GM21423 (cell line): ENCODE data around the gene CINP.

Experiments
- ATAC-seq: cut with Tn5 transposase; IDR thresholded peaks from one replicate; pipeline ENCODE4 v1.9.1; 2021; ENCODE audit warnings: mild to moderate bottlenecking, moderate library complexity; ENCODE audit not compliant: unreplicated experiment

Gene CINP

DNA sequence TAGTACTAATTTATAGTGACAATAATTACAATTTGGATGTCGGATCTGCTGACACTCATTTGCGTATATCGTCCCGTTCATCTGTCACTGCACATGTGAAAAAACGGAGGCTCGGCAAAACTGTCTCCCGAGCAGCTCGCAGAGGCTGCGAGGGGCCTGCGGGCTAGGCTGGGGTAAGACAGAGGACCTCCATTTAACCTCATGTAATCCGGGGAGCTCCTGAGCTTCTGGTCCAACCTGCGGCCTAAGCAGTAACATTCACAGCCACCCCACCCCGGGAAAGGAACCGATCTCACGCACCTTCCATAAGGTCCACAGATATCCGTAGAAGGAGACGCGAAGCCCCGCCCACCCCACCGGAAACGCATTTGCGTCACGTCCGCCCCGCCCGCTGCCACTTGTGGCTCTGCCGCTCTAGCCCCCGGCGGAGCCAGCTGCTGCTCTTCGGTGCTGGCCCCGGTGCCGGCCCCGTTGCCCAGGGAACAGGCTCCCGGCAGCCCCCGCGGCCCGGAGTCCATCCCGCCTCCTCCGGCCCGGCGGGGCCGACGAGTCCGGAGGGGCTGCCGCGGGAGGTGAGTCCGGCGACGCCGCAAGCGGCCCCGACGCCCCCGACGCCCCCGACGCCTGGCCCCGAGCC lies at the start of gene CINP, which contains the start of gene TECPR2:
TSS of gene CINP (minus strand) at position 346 of the 637 bp plus-strand sequence. CDS start at position 307, 39 bp downstream.
TSS of gene TECPR2 (plus strand) at position 397 of the 637 bp plus-strand sequence. CDS start 13,781 bp downstream, outside the sequence.
- ATAC-seq, result peak; percentile 86

DNA sequence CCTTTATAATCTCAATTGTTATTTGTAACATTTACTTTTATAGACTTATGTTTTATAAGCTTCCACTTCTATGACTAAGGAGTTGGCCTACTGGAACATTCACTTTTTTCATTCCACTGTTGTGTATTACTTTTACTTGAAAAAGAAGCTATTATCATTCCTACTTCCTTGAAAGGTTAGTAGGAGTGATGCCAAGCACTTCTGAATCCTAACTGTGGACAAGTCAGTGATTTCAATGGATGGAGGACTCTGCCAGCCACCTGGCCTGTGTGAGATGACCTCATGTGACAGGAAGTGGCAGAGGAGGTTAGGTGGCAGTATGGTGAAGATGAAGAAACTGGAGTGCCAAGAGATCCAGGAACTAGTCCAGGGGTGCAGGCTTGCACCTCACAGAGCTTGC lies 46.0 kb upstream of the CINP start:
- ATAC-seq, result no peak

DNA sequence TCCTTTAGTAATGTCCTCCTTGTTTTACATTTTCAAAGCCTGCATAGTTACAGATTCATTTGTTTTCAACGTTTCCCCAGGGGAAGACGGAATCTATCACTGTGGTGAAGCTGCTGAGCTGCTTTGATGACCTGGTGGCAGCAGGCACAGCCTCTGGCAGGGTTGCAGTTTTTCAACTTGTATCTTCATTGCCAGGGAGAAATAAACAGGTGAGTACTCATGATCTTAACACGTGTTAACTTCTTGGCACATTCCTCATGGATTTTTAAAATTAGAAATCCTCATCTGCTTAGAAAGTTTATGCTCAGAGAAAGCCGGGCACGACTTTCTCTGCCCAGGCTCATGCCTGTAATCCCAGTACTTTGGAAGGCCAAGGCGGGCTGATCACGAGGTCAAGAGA lies 44.6 kb upstream of the CINP start:
- ATAC-seq, result no peak

DNA sequence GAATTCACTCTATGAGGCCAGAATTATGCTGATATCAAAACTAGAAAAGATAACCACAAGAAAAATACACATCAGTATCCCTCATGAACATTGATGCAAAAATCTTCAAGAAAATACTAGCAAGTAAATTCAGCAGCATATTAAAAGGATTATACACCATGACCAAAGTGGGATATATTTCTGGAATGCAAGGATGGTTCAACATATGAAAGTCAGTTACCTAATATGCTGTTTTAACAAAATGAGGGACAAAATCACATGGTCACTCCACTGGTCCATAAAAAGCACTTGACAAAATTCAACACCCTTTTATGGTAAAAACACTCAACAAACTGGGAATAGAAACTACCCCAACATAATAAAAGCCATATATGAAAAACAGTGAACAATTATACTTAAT lies 40.3 kb upstream of the CINP start:
- ATAC-seq, result no peak

DNA sequence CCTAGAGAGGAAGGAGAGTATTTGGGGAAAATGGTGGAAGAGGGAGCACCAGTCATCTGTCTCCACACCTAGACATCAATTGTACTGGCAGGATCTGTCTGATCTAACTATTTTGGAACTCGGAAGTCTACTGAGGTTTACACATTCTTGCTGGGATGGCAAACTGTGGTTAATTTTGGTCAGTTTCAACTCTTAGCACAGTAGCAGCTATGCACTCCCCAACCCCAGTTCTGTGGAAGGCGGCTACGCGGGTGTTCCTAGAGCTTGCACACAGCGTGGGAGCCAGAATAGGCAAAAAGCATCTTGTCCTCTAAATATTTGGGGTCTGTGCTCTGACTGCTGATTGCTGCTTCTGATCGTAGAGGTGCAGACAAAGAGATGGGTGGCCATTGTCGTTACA lies 33.8 kb upstream of the CINP start:
- ATAC-seq, result no peak

DNA sequence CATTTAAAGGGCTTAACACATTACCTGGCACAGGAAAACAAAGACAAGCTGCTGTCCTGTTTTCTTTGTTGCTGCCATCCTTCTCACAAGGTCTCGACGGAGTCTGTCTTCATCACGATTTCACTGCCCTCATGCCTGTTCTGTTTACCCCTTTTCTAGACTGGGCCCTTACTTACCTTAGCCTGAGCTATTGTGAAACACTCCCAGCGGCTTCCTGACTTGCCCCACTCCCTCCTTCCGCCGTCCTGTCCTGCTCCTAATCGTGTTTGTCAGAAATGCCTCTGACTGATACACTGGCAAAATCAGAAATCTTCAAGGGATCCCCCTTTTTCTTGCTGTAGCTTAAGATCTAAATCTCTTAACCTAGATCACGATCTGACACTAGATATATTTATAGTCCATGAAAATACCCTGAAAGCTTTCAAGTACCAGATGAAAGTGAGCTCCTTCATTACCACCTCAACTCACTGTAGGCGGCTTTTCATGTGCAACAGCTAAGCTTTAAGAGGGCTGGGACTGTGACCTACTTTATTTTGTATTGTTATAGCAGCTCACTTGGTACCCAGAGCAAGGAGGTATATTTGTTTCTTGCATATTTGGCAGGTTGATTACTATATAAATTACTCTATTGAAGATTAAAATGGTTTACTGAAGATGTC lies 32.2 kb upstream of the CINP start:
- no peak for ATAC-seq

DNA sequence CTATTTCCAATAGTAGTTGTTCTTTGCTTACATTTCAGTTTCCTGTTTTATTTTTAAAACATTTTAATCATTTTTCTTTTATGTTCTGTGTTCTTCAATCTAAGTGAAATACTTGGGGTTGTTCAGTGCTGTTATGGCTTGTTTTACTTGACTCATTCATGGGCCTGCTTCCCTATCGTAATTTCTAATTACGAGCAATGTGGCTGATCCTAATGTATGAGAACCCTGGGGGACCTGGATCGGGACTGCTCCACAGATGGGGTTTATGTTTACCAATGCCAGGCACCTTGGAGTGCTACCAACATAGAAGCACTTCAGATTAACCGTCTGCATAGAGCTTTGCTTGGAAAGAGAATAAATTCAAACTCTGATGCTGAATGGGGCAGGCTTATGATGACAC lies 29.8 kb upstream of the CINP start:
- no peak for ATAC-seq

DNA sequence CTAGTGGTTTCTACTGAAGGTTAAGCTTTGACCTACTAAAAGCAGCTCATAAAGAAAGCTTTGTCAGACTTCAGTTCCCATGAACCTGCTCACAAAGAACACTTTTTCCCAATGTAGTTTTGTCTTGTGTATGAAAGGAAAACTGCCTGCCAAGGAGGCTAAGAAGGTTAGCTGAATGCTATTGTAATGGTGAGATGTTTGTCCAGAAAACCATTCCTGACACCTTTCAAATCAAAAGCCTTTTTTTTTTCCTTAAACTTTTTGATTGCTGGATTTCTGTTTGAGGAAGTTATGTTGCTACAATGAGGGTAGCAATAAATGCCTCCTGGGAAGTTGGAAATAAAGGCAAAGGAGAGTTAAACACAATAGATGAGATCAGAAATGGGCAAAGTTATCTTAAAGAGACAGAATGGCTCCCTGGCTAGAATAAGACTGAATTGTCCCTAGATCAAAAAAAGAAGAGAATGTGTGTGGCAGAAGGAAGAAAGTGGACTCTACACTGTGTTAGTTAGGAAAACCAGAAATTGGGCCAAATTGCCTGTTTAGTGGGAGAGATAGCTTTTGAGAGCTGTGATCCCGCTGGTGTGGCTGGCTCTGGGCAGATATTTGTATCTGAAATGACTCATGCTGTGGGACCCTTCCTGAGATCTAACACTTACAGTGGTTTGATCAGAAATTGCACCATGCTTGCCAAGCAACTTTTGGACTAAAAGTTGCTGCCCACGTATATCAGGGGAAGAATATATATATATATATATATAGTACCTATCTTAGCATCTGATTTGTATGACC lies 27.6 kb upstream of the CINP start:
- ATAC-seq, result no peak

DNA sequence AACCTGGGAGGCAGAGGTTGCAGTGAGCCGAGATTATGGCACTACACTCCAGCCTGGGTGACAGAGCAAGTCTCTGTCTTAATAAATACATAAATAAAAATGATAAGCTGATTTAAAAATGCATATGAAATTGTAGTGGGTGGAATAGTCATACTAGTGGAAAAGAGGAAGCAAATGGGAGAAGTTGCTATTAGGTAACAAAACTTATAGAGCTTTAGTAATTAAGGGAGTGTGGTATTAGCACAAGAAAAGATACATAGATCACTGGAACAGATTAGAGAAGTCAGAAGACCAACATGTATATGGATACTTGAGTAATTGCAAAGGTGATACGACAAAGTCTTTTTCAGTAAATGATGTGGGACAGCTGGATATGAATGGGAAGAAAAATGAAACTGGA lies 26.6 kb upstream of the CINP start:
- no peak for ATAC-seq

DNA sequence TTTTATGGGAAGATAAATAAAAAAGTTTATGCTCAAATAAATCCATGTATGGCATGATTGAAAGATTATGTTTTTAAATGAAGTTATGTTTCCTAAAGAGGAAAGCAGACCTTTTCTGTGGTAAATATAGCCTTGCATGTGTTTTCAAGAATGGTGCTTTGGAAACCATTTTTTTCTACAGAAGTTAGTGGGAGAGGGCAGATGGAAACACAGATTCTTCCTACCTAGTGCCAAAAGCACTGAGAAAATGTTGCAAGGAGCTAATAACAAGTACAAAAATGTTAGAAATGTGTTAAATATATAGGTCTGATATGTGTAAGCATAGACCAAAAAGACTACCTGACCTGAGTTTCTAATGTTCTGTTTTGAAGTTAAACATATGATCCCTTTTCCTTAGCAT lies 24.4 kb upstream of the CINP start:
- ATAC-seq, result no peak

DNA sequence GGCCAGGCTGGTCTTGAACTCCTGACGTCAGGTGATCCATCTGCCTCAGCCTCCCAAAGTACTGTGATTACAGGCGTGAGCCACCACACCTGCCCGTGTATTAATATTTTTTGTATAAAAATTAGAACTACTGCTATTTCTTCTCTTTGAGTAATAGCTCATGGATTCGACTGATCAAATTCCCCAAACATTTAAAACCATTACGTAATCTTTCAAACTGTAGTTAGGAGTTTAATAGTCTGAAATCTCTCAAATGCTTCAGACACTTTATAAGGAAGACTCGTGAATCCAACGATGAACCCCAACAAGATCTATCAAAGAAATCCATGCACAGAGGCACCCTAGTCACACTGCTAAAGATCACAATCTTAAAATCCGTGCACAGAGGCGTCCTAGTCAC lies 16.1 kb upstream of the CINP start:
- no peak for ATAC-seq

DNA sequence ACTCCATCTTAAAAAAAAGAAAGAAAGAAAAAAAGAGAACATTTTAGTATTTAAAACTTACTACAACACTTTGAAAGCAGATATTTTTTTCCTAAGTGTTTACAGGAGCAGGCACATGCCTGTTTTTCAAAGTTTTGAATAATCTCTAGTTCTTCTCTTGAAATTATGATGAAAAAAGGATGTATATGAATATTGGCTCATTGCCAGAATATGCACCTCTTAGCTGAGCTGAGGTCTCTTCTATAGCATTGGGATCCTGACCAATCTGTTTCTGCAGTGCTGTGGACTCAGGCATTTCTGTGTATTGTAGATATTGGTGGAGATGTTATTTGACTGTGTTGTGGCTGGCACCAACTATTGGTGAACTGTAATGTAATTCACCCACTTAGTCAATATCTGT lies 15.0 kb upstream of the CINP start:
- ATAC-seq, result no peak

DNA sequence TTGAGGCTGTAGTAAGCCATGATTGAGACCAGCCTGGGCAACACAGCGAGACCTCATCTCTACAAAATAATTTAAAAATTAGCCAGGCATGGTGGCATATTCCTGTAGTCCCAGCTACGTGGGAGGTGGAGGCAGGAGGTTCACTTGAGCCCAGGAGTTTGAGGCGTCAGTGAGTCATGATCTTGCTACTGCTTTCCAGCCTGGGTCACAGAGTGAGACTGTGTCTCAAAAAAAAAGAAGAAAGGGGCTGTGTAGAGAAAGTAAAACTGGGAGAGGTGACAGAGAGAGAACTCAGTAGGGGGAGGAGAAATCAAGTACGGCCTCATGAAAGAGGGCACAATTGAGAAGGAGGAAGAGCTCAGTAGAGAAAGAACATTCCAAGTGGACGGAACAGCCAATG lies 12.4 kb upstream of the CINP start:
- no peak for ATAC-seq

DNA sequence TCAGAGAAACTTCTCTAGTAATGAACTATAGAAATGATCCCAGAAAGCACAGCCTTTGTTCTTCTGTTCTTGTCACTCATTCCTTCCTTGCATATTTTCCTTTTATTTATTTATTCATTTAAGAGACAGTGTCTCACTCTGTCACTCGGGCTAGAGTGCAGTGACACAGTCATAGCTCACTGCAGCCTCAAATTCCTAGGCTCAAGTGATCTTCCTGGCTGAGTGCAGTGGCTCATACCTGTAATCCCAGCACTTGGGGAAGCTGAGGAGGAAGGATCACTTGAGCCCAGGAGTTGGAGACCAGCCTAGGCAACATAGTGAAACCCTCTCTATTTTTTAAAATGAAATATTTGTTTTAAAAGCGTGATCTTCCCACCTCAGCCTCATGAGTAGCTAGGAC lies 11.6 kb upstream of the CINP start:
- no peak for ATAC-seq

DNA sequence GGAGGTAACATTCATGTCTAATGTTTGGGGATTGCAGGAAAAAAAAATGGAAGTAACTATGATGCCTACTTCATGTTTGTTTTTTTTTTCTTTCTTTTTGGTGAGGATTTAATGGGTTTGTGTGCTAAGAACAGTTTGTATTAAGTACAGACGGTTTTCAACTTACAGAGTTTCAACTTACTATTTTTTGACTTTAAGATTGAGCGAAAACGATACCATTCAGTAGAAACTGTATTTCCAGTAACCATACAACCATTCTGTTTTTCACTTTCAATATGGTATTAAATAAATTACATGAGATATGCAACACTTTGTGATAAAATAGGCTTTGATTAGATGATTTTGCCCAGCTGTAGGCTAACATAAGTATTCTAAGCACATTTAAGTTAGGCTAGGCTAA lies 10.4 kb upstream of the CINP start:
- no peak for ATAC-seq

DNA sequence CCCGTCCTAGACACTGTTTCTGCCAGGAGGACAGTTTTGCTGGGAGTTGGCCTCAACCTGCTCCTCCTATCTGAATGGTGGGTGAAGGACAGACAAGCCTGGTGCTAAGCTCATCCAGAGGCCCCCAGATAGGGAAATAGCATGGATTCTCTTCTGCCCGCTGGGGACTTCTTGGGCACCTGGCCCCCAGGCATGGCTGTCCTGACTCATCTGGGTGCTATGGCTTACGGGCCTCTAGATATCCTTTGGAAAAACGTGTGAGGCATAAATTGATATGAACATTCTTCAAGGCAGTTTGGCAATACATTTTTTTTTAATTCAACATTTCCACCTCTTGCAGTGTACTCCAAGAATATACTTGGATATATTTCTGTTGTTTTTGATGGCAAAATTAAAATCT lies 8.7 kb upstream of the CINP start:
- no peak for ATAC-seq

DNA sequence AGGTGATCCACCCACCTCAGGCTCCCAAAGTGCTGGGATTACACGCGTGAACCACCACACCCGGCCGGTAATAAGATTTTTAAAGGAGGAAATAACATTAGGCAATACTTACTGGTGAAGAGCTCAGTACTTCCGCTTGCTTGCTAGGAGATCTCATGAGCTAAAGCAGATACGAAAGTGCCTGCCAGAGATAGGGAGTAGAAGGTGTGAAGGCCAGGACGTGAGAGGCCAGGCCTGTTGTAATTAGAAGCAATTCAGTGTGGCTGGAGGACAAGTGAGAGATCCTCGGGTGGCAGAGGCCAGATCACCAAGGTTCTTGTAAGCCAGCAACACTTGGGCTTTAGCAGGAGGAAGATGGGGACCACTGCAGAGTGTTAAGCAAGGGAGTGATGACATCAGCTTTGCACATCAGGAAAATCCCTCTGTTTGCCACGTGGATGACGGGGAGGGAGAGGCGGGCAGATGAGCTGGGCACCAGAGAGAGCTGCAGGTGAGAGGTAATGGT lies 7.7 kb upstream of the CINP start:
- ATAC-seq, result no peak

DNA sequence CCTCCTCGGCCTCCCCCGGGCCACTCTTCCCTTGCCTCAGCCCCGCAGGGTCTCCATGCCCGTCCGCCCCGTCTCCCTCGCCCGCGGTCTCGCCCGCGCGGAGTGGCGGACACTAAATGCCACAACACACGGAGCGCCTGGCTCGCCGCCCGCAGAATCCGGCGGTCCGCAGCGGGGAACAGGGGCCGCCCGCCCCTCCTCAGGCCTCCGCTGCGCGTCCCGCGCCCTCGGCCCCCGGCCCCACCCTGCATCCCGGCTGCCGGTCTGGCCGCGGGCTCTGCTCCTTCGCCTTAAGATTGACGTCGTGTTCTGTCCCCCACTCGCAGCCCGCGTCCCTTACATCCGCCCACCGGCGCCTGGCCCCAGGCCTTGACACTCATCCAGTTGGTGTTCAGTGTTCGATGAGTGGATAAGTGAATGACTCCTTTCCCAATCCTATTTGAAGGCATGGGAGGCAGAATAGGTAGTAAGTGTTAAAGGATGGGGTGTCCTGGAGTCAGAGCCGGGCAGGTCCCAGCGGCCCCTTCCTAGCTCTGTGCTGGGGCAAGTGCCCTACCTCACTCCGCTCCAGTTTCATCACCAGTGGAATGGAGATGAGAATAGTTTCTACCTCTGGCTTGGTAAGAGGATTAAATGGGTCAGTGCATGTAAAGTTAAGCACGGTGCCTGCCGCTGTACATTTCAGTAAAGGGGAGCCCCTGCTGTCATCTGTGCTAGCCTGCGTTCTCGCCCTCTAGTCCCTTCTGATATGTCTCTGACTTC lies 673 bp upstream of the CINP start:
- peak; percentile 23 for ATAC-seq

DNA sequence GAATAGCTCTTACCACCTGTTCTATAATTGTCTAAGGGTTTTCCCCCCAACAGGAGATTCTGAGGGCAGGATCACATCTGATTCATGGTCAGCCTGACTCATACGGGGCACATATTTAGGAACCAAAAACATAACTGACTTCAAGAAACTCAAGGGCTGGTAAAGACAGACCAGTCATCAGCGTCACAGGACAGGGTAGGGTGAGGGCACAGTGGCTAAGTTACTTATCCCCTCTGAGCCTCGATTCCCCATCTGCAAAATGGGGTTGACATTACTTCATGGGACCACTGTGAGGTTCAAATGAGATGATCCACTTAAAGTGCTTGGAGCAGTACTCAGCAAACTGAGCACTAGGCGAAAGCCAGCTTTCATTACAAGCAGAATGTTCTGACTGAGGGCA lies 606 bp downstream of the CINP start:
- peak; percentile 34 for ATAC-seq

DNA sequence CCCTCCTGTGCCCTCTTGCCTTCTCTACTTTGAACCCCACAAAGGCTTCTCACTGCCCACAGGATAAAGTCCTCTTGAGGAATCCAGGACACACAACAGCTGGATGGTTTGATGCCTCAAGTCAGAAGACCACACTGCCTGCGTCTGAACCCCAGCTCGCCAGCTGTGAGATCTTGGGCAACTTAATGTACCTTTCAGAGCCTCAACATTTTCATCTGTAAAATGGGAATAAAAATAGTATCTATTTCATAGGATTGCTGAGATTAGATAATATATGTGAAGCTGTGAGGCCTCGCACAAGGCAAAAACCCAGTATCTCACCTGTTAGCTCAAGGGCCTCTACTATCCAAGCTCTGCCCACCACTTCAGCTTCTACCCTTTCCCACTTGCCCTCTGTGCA lies 2.3 kb downstream of the CINP start:
- ATAC-seq, result no peak

DNA sequence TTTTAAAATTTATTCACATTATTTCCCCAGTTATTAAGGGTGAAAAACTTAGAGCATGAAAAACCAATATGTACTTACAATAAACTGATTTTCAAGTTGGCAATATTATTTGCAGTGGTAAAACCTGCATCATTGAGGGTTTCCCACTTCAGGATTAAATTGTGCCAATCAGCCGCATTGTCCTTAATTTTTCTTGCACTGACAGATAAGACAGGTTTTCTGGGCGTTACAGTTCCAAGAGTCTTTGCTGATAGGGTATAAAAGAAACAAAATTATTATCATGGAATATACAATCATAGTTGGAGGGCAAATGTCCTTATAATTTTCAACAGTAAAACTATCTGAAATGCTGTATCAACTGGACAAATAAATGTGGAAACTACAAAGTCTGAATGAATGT lies 3.3 kb downstream of the CINP start:
- ATAC-seq, result no peak
